ENCODE measurements around the gene DCC. TPM values are rescaled to one million over a fixed set of nuclear protein-coding genes. Genes with fewer than 3 reads are reported as not detected.

Gene DCC
- total and polyA plus RNA-seq, 2 donors (not counting 1 experiment from before 2014, with no cell fraction given): not detected

GRCh38 chr18:52953387-52953786, 613.4 kb downstream of the DCC start:
- no peak overlapping the region for H3K4me2 ChIP-seq (replicated peaks; ENCODE audit: low read depth, low read length, poor library complexity, severe bottlenecking)
- no peaks in the 10 kb centered on the region for H3K36me3 ChIP-seq (replicated peaks in 1 of 2; ENCODE audit: control extremely low read depth in 1 of 2, control insufficient read depth in 1 of 2, extremely low read depth in 1 of 2, insufficient read depth in 2 of 2, low read length in 1 of 2)
- H2AFZ ChIP-seq (ENCODE audit: insufficient read depth, low read depth, low read length, poor library complexity, severe bottlenecking): no peak overlapping the region
- no peaks in the 10 kb centered on the region for H3K9me3 ChIP-seq (ENCODE audit: control extremely low read depth in 1 of 3, control insufficient read depth in 2 of 3, insufficient read depth in 1 of 3, low read length in 2 of 3)
- Mint-ChIP-seq H3K4me1 (no peaks in the 10 kb centered on the region), H3K27me3 (no peaks in the 10 kb centered on the region), H3K9me3 (ENCODE audit: insufficient read depth) (peaks cover 3% of the 10 kb centered on the region), H3K27ac (no peak overlapping the region), H3K4me3 (no peak overlapping the region)
- H3K79me2 ChIP-seq (ENCODE audit: control insufficient read depth, insufficient read depth, low read length): no peaks in the 10 kb centered on the region
- DNase-seq (no peak), ATAC-seq (ENCODE audit: low read depth) (no peak)
- H3K9ac ChIP-seq (ENCODE audit: low read length): no peak overlapping the region
- no peaks in the 10 kb centered on the region for H3K27me3 ChIP-seq (replicated peaks in 1 of 4; ENCODE audit: control extremely low read depth in 1 of 4, control insufficient read depth in 3 of 4, insufficient read depth in 4 of 4, low read length in 3 of 4)
- H3K27ac ChIP-seq (ENCODE audit: low read length in 2 of 2): no peak overlapping the region
- intact Hi-C loops (cut with micrococcal nuclease): no loop called here
- 100% methylated on average over 1 of the region's 3 CpGs for WGBS (ENCODE audit: insufficient coverage)
- H4K20me1 ChIP-seq (ENCODE audit: control insufficient read depth, insufficient read depth, low read length, poor library complexity, severe bottlenecking): no peaks in the 10 kb centered on the region
- CTCF ChIA-PET: no interaction called here
- H3K4me3 ChIP-seq (ENCODE audit: control extremely low read depth in 1 of 5, extremely low read depth in 1 of 5, insufficient read depth in 1 of 5, low read depth in 2 of 5, low read length in 4 of 5): no peak overlapping the region
- POLR2A ChIA-PET: no interaction called here
- TF ChIP-seq EZH2 (IDR thresholded peaks at IDR 0.05; ENCODE audit: borderline replicate concordance, insufficient read depth, low read depth, low read length, poor library complexity, severe bottlenecking) (no peak), CTCF (IDR thresholded peaks at IDR 0.05) (no peak)
- H3K4me1 ChIP-seq (ENCODE audit: control insufficient read depth in 2 of 2, insufficient read depth in 2 of 2, low read length in 2 of 2): no peaks in the 10 kb centered on the region

- Histone ChIP-seq H3K9me3 (ENCODE audit: control extremely low read depth in 1 of 3, control insufficient read depth in 2 of 3, insufficient read depth in 1 of 3, low read length in 2 of 3) (peaks cover 0 to 2% (median 0%) of the 10 kb centered on the region in 3 donors), H3K27me3 (replicated peaks in 1 of 4; ENCODE audit: control extremely low read depth in 1 of 4, control insufficient read depth in 3 of 4, insufficient read depth in 4 of 4, low read length in 3 of 4) (no peaks in the 10 kb centered on the region), H3K9ac (ENCODE audit: low read length) (no peak overlapping the region), H3K79me2 (ENCODE audit: control insufficient read depth, insufficient read depth, low read length) (no peaks in the 10 kb centered on the region), H3K4me1 (ENCODE audit: control insufficient read depth in 2 of 2, insufficient read depth in 2 of 2, low read length in 2 of 2) (no peaks in the 10 kb centered on the region), H3K36me3 (replicated peaks in 1 of 2; ENCODE audit: control extremely low read depth in 1 of 2, control insufficient read depth in 1 of 2, extremely low read depth in 1 of 2, insufficient read depth in 2 of 2, low read length in 1 of 2) (no peaks in the 10 kb centered on the region), H4K20me1 (ENCODE audit: control insufficient read depth, insufficient read depth, low read length, poor library complexity, severe bottlenecking) (no peaks in the 10 kb centered on the region), H3K27ac (ENCODE audit: low read length in 2 of 2) (no peak overlapping the region), H3K4me3 (ENCODE audit: control extremely low read depth in 1 of 5, extremely low read depth in 1 of 5, insufficient read depth in 1 of 5, low read depth in 2 of 5, low read length in 4 of 5) (no peak overlapping the region), H2AFZ (ENCODE audit: insufficient read depth, low read depth, low read length, poor library complexity, severe bottlenecking) (no peak overlapping the region), H3K4me2 (replicated peaks; ENCODE audit: low read depth, low read length, poor library complexity, severe bottlenecking) (no peak overlapping the region)
- Mint-ChIP-seq H3K4me1 (no peaks in the 10 kb centered on the region), H3K9me3 (ENCODE audit: insufficient read depth) (no peaks in the 10 kb centered on the region), H3K4me3 (no peak overlapping the region), H3K27me3 (no peaks in the 10 kb centered on the region), H3K27ac (no peak overlapping the region)
- 100% methylated on average over 1 of the region's 2 CpGs for WGBS (ENCODE audit: insufficient coverage)
- ATAC-seq (ENCODE audit: low read depth) (no peak), DNase-seq (no peak)
- ChIA-PET CTCF (no interaction called here), POLR2A (no interaction called here)
- TF ChIP-seq CTCF (IDR thresholded peaks at IDR 0.05) (no peak), EZH2 (IDR thresholded peaks at IDR 0.05; ENCODE audit: borderline replicate concordance, insufficient read depth, low read depth, low read length, poor library complexity, severe bottlenecking) (no peak)
- intact Hi-C loops (cut with micrococcal nuclease): no loop called here
Measured at GRCh38 chr18:52963481-52963880, 623.5 kb downstream of the DCC start.

All from B cell (primary cell).